Motor neuron (in vitro differentiated cells): ENCODE data around the gene LILRB3. TPM values are rescaled to one million over a fixed set of nuclear protein-coding genes. Genes with fewer than 3 reads are reported as not detected.
"Not testable (repeated sequence)": the region's sequence is repeated elsewhere in the genome, so short reads cannot be mapped to it uniquely, and the experiment has no call there.

ENCODE experiments used
- ATAC-seq, 8 experiments: fragments of 200-7000 bp; cut with Tn5 transposase; replicated peaks in 6 of 8; 2 replicates each; pipeline ENCODE4 v1.8.0; 2021; ENCODE audit warnings: mild to moderate bottlenecking in 8 of 8, moderate library complexity in 8 of 8
- H3K27ac ChIP-seq, 2 donors: fragments of 250-450 bp; sonication (Bioruptor Pico); 2 replicates each; pipeline ENCODE4 v1.9.0; 2021; ENCODE audit warnings: antibody characterized with exemption in 2 of 2, mild to moderate bottlenecking in 2 of 2, moderate library complexity in 1 of 2
- H3K4me1 ChIP-seq, 2 donors: fragments of 250-450 bp; sonication (Bioruptor Pico); replicated peaks in 1 of 2; 2 replicates each; pipeline ENCODE4 v1.6.1; 2021; ENCODE audit warnings: antibody characterized with exemption in 2 of 2, mild to moderate bottlenecking in 2 of 2, moderate library complexity in 1 of 2
- H3K4me3 ChIP-seq, 5 donors: fragments of 250-450 bp; sonication (Bioruptor Pico); 2 replicates each; pipeline ENCODE4 v1.9.0; 2021; ENCODE audit warnings: antibody characterized with exemption in 5 of 5, mild to moderate bottlenecking in 5 of 5, moderate library complexity in 4 of 5
- WGBS, 10 experiments: fragments of 450-650 bp; shearing (Covaris generic); methylation state at CpG; one replicate each; pipeline ENCODE4 v1.0.0; 2022; 5-methylcytosine and 5-hydroxymethylcytosine counted together
- in situ Hi-C, 9 experiments: fragments of 400-800 bp; cut with MboI; loops; one replicate each; pipeline ENCODE4 v1.15.0; 2021; ENCODE audit warnings: low sequenced_read_pairs in 9 of 9, low pct_unique_long_range_greater_than_20kb in 2 of 9; ENCODE audit not compliant: unreplicated experiment in 9 of 9
- total RNA-seq, 8 experiments: library from RNA; unstranded; fragments of 300-600 nt; gene quantifications; 2 replicates each; pipeline versions ENCODE4 v1.2.3 to v1.2.4, GENCODE V29; 2022

LILRB3 gene
- 1 to 10 TPM in 2 of 8 experiments, under 1 TPM in 6; 0.13 to 1.7 (median 0.43) TPM for total RNA-seq

DNA sequence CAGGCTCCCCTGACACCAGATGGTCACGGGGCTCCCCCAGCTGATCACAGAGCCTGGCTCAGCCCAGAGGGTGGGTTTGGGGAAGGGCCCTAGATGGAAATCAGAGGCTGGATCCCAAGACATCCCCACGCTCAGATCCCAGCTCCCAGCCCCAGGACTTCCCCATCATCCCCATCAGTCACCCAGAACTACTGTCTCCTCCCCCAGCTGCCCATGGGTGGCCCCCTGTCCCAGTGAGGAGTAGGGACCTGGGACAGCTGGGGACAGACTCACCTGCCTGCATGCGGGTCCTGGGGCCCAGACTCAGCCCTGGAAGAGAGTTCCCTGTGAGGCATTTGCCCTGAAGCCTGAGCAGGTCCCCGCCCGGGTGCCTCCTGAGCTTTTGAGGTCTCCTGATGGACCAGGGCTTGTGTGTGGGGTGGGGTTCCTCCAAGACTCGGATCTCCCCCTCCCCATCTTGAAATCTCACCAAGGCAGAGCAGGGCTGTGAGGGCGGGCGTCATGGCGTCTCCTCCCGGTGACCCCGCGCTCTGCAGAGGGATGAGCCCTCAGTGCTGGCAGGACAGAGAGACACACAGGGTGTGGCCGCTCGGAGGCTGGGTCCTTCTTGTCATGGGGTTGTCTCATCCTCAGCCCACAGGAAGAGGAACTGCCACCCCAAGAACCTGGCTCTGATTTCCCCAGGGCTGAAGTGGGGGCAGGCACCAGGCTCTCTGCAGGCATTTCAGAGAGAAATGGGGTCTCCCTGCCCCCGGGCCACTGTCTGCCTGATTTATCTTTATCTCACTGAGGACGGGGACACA is at the start of gene LILRB3:
TSS of gene LILRB3 (minus strand) at position 534 of the 803 bp plus-strand sequence. CDS start at position 503, 31 bp downstream.
- WGBS, 10 experiments = 56 to 80% (median 70%) methylated on average over 2 to 11 of the region's 16 CpGs; no CpG with 5 or more reads in 4 of the 10 experiments
- H3K4me1 ChIP-seq, H3K27ac ChIP-seq, in situ Hi-C loops, H3K4me3 ChIP-seq: not testable (repeated sequence)
- peak; percentile 18 to 72 (median 26) for ATAC-seq

DNA sequence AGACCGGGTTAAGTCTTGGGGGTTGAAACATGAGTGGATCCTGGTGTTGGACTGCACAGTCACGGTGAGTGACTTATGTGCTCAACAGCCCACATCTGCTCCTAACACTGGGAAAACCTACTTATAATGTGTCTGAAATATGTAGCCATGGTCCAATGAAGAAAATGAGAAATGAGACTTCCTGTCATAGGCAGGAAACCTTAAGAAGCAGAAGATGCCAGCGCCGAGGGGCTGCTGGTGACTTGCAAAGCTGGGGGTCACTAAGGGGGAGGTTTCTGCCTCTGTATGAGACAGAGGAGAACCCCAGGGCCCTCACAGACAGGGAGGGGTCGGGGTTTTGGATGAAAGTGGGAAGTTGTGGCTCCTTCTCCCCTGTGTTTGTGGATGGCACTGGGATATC is 49.4 kb upstream of the LILRB3 start:
- ATAC-seq, H3K4me1 ChIP-seq, H3K4me3 ChIP-seq, in situ Hi-C loops, H3K27ac ChIP-seq: not testable (repeated sequence)
- 0% methylated on average over 1 of the region's 5 CpGs; no CpG with 5 or more reads in 9 of the 10 experiments for WGBS, 10 experiments

DNA sequence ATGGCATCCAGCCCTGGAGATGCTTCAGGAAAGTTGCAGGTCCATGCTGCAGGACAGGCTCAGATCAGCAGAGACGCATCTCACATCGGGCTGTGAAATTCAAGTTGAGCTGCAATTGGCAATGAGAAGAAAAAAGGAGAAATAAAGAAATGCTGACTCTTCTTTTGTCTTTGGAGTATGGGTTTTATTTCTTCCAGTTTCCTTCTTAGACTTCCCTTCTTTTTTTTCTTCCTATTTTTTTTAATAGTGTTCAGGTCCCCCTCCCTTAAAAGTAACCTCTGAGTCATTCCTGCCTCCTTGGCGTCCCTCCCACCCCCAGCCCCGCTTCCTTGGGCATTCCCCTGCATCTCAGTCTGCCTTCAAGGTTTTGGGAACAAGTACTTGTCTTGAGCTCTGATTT is 48.8 kb upstream of the LILRB3 start:
- H3K4me3 ChIP-seq, H3K27ac ChIP-seq, ATAC-seq, H3K4me1 ChIP-seq, in situ Hi-C loops: not testable (repeated sequence)
- WGBS, 10 experiments = no CpG with 5 or more reads among the region's 4 CpGs

GRCh38 chr19:54271106-54271505 is 48.3 kb upstream of the LILRB3 start:
- in situ Hi-C loops = no loop called here
- WGBS, 10 experiments = 20 to 87% (median 60%) methylated on average over 1 to 3 of the region's 8 CpGs; no CpG with 5 or more reads in 7 of the 10 experiments

GRCh38 chr19:54268936-54269335 is 46.1 kb upstream of the LILRB3 start:
- ATAC-seq = no peak
- 0 to 58% (median 20%) methylated on average over 1 to 2 of the region's 2 CpGs; no CpG with 5 or more reads in 1 of the 10 experiments for WGBS, 10 experiments
- H3K4me3 ChIP-seq = no peak overlapping the region
- no peak overlapping the region for H3K27ac ChIP-seq
- in situ Hi-C loops = no loop called here
- no peaks in the 10 kb centered on the region for H3K4me1 ChIP-seq

More at GRCh38 chr19:54271106-54271505, 48.3 kb upstream of the LILRB3 start:
- Histone ChIP-seq H3K27ac (no peak overlapping the region), H3K4me1 (no peaks in the 10 kb centered on the region), H3K4me3 (no peak overlapping the region)
- no peak for ATAC-seq

GRCh38 chr19:54266133-54266532 is 43.3 kb upstream of the LILRB3 start:
- Histone ChIP-seq H3K27ac (no peak overlapping the region), H3K4me1 (no peaks in the 10 kb centered on the region), H3K4me3 (no peak overlapping the region)
- WGBS, 10 experiments = 0 to 13% (median 3%) methylated on average over 1 to 4 of the region's 6 CpGs; no CpG with 5 or more reads in 2 of the 10 experiments
- ATAC-seq = peak in 5 of 8 experiments; percentile 40 to 91 (median 65)
- in situ Hi-C loops = no loop called here

- ATAC-seq = no peak
- Histone ChIP-seq H3K4me3 (no peak overlapping the region), H3K4me1 (no peaks in the 10 kb centered on the region), H3K27ac (no peak overlapping the region)
- no CpG with 5 or more reads among the region's 2 CpGs for WGBS, 10 experiments
- in situ Hi-C loops = no loop called here
Measured at GRCh38 chr19:54262470-54262869, 39.7 kb upstream of the LILRB3 start.

DNA sequence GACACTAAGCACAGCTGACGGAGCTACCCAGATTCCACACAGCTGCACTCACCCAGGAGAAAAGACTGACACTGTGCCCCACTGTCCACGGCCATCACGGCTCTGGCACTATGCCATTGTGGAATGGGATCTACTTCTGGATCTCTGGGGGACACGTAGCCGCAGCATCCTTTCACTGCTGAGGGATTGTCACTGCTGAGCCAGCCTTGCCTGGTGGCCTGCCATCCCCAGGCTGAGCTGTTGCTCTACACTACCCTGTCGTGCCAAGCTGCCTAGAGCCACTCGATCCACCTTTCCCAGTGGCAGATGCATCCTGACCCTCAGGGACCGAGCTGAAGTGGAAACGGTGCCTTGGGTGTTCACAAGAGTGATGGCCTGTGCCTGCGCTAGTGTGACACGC is 39.3 kb upstream of the LILRB3 start:
- no peak overlapping the region for H3K4me3 ChIP-seq
- in situ Hi-C loops = no loop called here
- H3K27ac ChIP-seq = no peak overlapping the region
- H3K4me1 ChIP-seq = no peaks in the 10 kb centered on the region
- ATAC-seq = no peak
- WGBS, 10 experiments = 49 to 100% (median 77%) methylated on average over 1 to 7 of the region's 11 CpGs; no CpG with 5 or more reads in 4 of the 10 experiments

DNA sequence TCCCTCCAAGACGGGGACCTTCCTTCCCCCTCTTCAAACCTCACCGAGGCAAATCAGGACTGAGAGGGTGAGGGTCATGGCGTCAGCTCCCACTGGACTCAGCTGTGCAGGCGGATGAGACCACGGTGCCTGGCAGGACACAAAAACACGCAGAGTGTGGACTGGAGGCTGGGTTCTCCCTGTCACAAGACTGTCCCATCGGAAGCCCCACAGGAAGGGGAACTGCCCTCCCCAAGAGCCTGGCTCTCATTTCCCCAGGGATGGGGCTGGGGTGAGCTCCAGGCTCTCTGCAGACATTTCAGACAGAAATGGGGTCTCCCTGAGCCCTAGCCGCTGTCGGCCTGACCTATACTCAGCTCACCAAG is 34.3 kb upstream of the LILRB3 start, which contains the start of gene LILRB5:
TSS of gene LILRB5 (minus strand) at position 158 of the 365 bp plus-strand sequence. CDS start at position 78, 80 bp downstream.
- in situ Hi-C loops = no loop called here
- Histone ChIP-seq H3K4me3 (no peak within 1 kb of the TSS), H3K4me1 (no peaks in the 10 kb centered on the region), H3K27ac (no peak within 1 kb of the TSS)
- no peak for ATAC-seq
- WGBS, 10 experiments = 25 to 80% (median 64%) methylated on average over 1 to 7 of the region's 9 CpGs; no CpG with 5 or more reads in 6 of the 10 experiments

DNA sequence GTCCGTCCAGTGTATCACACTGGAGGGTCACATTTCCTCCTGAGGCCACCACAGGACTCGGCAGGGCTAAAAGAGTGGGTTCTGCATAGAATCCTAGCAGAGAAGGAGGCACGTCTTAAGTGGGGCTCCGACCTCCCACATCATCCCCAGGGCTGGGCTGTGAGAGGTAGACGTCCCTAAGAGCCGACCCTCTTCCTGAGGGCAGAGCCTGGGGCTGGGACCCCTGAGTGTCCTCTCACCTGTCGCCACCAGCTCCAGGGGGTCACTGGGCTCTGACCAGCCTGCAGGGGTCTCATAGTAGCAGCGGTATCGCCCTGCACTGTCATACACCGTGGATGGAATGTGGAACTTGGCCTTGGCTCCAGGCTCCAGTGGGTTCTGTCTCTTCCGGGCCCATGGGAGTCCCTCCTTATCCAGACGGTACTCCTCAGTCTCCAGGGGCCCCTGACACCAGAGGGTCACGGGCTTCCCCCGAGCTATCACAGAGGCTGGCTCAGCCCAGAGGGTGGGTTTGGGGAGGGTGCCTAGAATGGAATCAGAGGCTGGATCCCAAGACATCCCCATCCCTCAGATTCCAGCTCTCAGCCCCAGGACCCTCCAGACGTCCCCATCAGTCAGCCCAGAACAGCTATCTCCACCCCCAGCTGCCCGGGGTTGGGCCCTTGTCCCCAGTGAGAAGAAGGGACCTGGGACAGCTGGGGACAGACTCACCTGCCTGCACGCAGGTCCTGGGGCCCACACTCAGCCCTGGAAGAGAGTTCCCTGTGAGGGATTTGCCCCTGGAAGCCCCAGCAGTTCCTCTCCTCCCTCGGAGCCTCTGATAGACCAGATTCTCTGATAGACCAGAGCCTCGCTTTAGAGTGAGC is 33.7 kb upstream of the LILRB3 start:
- in situ Hi-C loops = no loop called here
- WGBS, 10 experiments = 13 to 80% (median 44%) methylated on average over 1 to 4 of the region's 19 CpGs; no CpG with 5 or more reads in 4 of the 10 experiments

DNA sequence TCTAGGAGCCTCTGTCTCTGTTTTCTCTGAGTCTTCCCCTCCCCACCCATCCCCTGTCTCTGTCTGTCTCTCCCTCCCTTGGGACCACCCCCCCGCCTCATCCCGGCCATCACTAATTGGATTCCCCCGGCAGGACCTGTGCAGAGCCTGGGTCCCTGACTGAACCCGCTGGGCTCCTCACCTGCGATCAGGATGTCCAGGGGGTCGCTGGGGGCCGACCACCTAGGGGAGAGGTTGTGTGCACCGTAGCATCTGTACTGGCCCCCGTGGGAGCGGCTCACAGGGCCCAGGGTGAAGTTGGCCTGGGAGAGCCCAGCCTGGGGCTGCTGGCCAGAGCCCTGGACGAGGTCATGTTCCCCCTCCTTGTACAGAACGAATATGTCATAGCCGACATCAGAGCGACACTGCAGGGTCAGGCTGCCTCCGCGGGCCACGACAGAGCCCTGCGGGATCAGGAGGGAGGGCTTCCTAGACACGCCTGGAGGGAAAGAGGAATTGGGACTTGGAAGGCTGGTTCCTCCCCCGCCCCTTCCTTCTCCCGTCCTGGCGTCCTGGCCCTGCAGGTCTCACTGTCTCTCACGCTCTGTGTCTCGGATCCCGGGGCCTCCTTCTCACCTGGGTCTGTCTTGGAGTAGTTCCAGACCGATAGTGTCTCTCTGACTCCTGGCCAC is 32.4 kb upstream of the LILRB3 start:
- Histone ChIP-seq H3K4me1 (no peaks in the 10 kb centered on the region), H3K4me3 (no peak overlapping the region), H3K27ac (no peak overlapping the region)
- in situ Hi-C loops = no loop called here
- WGBS, 10 experiments = 48 to 70% methylated on average over 2 to 12 of the region's 26 CpGs; no CpG with 5 or more reads in 8 of the 10 experiments
- no peak for ATAC-seq

More for the DNA sequence above, 33.7 kb upstream of the LILRB3 start:
- no peak for ATAC-seq
- H3K4me1 ChIP-seq = no peaks in the 10 kb centered on the region
- H3K27ac ChIP-seq = no peak overlapping the region
- H3K4me3 ChIP-seq = no peak overlapping the region

- no peak overlapping the region for H3K4me3 ChIP-seq
- no peak overlapping the region for H3K27ac ChIP-seq
- WGBS, 10 experiments = 0 to 20% (median 0%) methylated on average over 1 of the region's 17 CpGs; no CpG with 5 or more reads in 7 of the 10 experiments
- no peak for ATAC-seq
- in situ Hi-C loops = no loop called here
- H3K4me1 ChIP-seq = no peaks in the 10 kb centered on the region
Measured at GRCh38 chr19:54254195-54254906, 31.5 kb upstream of the LILRB3 start.
